ENCODE data around the gene CNBD2.
"Not testable (repeated sequence)": the region's sequence is repeated elsewhere in the genome, so short reads cannot be mapped to it uniquely, and the experiment has no call there.

The CNBD2 gene

GRCh38 chr20:35971981-35972380 lies 3.6 kb downstream of the CNBD2 start:
- DNase-seq: no peak
- intact Hi-C loops (cut with DNase I): no loop called here

- intact Hi-C loops (cut with DNase I): no loop called here
- no peak for DNase-seq
Observed at GRCh38 chr20:35972462-35972861, 4.1 kb downstream of the CNBD2 start.

GRCh38 chr20:35974256-35974655 lies 5.9 kb downstream of the CNBD2 start:
- DNase-seq: no peak
- intact Hi-C loops (cut with DNase I): no loop called here

GRCh38 chr20:35975576-35976373 lies 7.4 kb downstream of the CNBD2 start:
- intact Hi-C loops (cut with DNase I): no loop called here
- no peak for DNase-seq

- no peak for DNase-seq
- intact Hi-C loops (cut with DNase I): no loop called here
Observed at GRCh38 chr20:35978041-35978513, 9.7 kb downstream of the CNBD2 start.

GRCh38 chr20:35979544-35979943 lies 11.2 kb downstream of the CNBD2 start:
- intact Hi-C loops (cut with DNase I): no loop called here
- no peak for DNase-seq

GRCh38 chr20:35981969-35982368 lies 13.6 kb downstream of the CNBD2 start:
- intact Hi-C loops (cut with DNase I): no loop called here

GRCh38 chr20:35984382-35984781 lies 16.0 kb downstream of the CNBD2 start:
- no peak for DNase-seq
- intact Hi-C loops (cut with DNase I): no loop called here

More at GRCh38 chr20:35981969-35982368, 13.6 kb downstream of the CNBD2 start:
- no peak for DNase-seq

GRCh38 chr20:35985806-35986205 lies 17.4 kb downstream of the CNBD2 start:
- intact Hi-C loops (cut with DNase I): no loop called here

GRCh38 chr20:35988910-35989463 lies 20.6 kb downstream of the CNBD2 start:
- intact Hi-C loops (cut with DNase I): no loop called here
- DNase-seq: no peak

More at GRCh38 chr20:35985806-35986205, 17.4 kb downstream of the CNBD2 start:
- DNase-seq: no peak

GRCh38 chr20:35991142-35991771 lies 22.9 kb downstream of the CNBD2 start:
- intact Hi-C loops (cut with DNase I): loop anchor here (5.0 to 10.0 kb wide), 2 partner anchors 161 to 204 kb away; partner anchors contain the start of gene EPB41L1
- DNase-seq: peak in 1 of 10 donors; percentile 12

GRCh38 chr20:35992713-35993335 lies 24.4 kb downstream of the CNBD2 start:
- intact Hi-C loops (cut with DNase I): loop anchor here (5.0 to 10.0 kb wide), 2 partner anchors 159 to 202 kb away; partner anchors contain the start of gene EPB41L1
- DNase-seq: peak in 8 of 10 donors; percentile 12 to 90 (median 36)

GRCh38 chr20:35994994-35995453 lies 26.6 kb downstream of the CNBD2 start:
- intact Hi-C loops (cut with DNase I): loop anchor here (1.0 to 10.0 kb wide), 3 partner anchors 143 to 200 kb away; partner anchors contain the start of gene EPB41L1
- peak; percentile 44 to 97 (median 80) for DNase-seq

- not testable (repeated sequence) for DNase-seq
- intact Hi-C loops (cut with DNase I): loop anchor here (10.0 kb wide), 1 partner anchor 198 kb away; no protein-coding TSS in a partner anchor
Observed at GRCh38 chr20:35996492-35996891, 28.1 kb downstream of the CNBD2 start.

- intact Hi-C loops (cut with DNase I); DNase-seq: not testable (repeated sequence)
Observed at GRCh38 chr20:36001331-36001730, 32.9 kb downstream of the CNBD2 start.

- intact Hi-C loops (cut with DNase I): no loop called here
Observed at GRCh38 chr20:36002855-36003254, 34.5 kb downstream of the CNBD2 start.

GRCh38 chr20:36004045-36004444 lies 35.7 kb downstream of the CNBD2 start:
- DNase-seq: no peak
- intact Hi-C loops (cut with DNase I): no loop called here

More at GRCh38 chr20:36002855-36003254, 34.5 kb downstream of the CNBD2 start:
- no peak for DNase-seq

GRCh38 chr20:36008461-36009035 lies 40.2 kb downstream of the CNBD2 start:
- no peak for DNase-seq
- intact Hi-C loops (cut with DNase I): no loop called here

- intact Hi-C loops (cut with DNase I): no loop called here
Observed at GRCh38 chr20:36010076-36010475, 41.7 kb downstream of the CNBD2 start.

GRCh38 chr20:36010825-36011224 lies 42.4 kb downstream of the CNBD2 start:
- intact Hi-C loops (cut with DNase I): no loop called here
- no peak for DNase-seq

More at GRCh38 chr20:36010076-36010475, 41.7 kb downstream of the CNBD2 start:
- no peak for DNase-seq

Data from posterior cingulate gyrus (tissue), 11 donors.